ENCODE data around the gene NOVA1.
"Not testable (repeated sequence)": the region's sequence is repeated elsewhere in the genome, so short reads cannot be mapped to it uniquely, and the experiment has no call there.

- not testable (repeated sequence) for TF ChIP-seq POLR2A (IDR thresholded peaks at IDR 0.05)
- TF ChIP-seq, protein P1, sequence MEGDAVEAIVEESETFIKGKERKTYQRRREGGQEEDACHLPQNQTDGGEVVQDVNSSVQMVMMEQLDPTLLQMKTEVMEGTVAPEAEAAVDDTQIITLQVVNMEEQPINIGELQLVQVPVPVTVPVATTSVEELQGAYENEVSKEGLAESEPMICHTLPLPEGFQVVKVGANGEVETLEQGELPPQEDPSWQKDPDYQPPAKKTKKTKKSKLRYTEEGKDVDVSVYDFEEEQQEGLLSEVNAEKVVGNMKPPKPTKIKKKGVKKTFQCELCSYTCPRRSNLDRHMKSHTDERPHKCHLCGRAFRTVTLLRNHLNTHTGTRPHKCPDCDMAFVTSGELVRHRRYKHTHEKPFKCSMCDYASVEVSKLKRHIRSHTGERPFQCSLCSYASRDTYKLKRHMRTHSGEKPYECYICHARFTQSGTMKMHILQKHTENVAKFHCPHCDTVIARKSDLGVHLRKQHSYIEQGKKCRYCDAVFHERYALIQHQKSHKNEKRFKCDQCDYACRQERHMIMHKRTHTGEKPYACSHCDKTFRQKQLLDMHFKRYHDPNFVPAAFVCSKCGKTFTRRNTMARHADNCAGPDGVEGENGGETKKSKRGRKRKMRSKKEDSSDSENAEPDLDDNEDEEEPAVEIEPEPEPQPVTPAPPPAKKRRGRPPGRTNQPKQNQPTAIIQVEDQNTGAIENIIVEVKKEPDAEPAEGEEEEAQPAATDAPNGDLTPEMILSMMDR (IDR thresholded peaks at IDR 0.05), result not testable (repeated sequence)
Observed at GRCh38 chr14:26645057-26645456, 47.2 kb upstream of the NOVA1 start.
